HG03469 (cell line): ENCODE results near the gene MYO1D.
"Not testable (repeated sequence)": the region's sequence is repeated elsewhere in the genome, so short reads cannot be mapped to it uniquely, and the experiment has no call there.

Experiments used
- ATAC-seq: cut with Tn5 transposase; IDR thresholded peaks from one replicate; pipeline ENCODE4 v1.9.1; 2021; ENCODE audit warnings: mild to moderate bottlenecking, moderate library complexity, moderate number of reproducible peaks; ENCODE audit not compliant: unreplicated experiment

The MYO1D gene

DNA sequence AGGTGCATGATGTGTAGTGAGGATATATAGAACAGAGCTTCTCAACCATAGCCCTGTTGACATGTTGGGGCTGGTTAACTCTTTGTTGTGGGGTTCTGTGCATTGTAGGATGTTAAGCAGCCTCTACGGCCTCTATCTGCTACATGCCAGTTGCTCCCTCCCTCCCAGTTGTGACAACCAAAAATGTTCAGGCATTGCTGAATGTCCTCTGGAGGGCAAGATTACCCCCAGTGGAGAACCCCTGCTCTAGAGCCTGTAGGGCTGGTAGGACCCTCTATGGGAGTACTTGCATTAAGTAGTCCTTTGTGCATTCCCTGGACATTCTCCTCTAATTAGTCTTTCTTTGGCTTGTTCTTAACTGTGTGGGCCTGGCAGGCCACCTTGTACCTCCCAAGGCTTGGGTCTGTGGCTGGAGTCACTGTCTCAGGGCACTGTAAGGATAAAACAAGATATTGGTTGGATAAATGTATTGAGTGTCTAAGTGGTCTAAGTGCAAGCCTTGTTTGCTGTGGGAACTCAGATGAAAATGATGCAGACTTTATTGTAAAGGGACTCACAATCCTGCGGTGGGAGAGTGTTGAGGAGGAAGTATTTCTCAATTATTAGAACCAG is 19.8 kb upstream of the MYO1D start:
- no peak for ATAC-seq

DNA sequence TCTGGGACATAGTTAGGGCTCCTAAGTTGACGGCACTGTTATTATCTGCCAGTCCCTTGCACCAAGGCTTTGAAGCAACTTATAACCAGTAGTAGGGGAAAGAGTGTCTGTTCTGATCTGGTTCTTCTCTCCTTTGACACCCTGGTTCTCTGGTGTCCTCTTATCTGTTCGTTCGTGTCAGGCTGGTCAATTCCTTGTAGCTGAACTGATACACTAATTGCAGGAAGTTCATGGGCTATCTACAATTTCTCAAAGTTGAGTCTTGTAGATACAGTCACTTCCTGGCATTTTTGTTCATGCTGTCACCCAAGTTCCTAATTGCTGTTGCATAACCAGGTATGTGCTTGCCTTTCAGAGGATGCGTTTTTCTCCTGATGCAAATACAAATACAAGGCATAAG is 17.3 kb upstream of the MYO1D start:
- ATAC-seq, result no peak

DNA sequence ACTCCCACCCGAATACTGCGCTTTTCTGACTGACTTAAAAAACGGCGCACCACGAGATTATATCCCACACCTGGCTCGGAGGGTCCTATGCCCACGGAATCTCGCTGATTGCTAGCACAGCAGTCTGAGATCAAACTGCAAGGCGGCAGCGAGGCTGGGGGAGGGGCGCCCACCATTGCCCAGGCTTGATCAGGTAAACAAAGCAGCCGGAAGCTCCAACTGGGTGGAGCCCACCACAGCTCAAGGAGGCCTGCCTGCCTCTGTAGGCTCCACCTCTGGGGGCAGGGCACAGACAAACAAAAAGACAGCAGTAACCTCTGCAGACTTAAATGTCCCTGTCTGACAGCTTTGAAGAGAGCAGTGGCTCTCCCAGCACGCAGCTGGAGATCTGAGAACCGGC is 10.5 kb upstream of the MYO1D start:
- not testable (repeated sequence) for ATAC-seq

GRCh38 chr17:32886951-32887350 is 10.0 kb upstream of the MYO1D start:
- not testable (repeated sequence) for ATAC-seq

- ATAC-seq, result no peak
Observed at GRCh38 chr17:32882734-32883133, 5.8 kb upstream of the MYO1D start.

DNA sequence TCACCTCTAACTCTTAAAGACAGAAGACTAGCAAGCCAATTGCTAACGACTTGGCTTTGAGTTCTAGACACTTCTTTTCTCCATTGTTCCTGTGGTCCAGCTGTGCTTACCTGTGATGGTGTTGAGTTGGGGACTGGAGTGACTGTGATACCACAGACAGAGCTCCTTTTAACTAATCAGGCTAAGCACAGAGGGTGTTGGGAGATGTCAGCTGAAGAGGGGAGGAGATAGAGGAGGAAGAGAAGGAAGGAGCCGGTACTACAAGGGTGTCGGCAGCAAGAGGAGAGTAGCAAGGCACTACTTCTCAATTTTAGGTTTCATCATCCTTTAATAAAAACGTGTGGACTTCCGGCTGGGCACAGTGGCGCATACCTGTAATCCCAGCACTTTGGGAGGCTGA is 5.1 kb upstream of the MYO1D start:
- ATAC-seq, result no peak

DNA sequence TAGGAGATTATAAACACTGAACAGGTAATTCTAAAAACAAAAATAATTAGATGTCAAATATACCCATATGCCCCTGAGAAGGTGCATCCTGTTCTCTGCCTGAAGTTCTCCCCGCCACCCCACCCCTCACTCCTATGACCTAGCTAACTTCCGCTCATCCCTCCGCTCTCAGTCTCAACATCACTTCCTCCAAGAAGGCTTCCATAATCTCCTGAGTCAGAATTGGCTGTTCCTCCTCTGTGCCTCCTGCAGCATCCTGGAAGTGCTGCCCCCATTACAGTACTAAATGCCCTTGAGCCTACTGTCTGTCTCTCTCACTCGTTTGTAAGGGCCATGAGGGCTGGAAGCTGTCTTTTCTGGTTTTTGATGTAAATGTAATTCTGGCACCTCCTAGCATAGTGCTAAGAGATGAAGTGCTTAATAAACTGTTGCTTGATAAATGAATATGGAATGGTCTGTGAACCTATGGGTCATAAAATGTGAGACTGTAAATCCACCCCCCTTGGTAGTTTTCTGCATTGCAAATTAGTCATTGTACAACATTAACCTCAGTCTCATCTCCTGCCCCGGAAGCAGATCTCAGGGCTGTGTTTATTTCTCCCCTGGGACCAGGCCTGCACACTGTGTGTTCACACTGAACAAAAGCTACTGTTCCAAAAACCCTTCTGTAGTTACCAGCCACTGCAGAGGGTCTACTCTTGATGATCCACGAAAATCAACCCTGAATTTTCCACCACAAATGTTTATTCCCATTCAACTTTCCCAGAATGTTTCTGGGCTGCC is 3.9 kb upstream of the MYO1D start:
- no peak for ATAC-seq

GRCh38 chr17:32879134-32879533 is 2.2 kb upstream of the MYO1D start:
- ATAC-seq, result no peak

DNA sequence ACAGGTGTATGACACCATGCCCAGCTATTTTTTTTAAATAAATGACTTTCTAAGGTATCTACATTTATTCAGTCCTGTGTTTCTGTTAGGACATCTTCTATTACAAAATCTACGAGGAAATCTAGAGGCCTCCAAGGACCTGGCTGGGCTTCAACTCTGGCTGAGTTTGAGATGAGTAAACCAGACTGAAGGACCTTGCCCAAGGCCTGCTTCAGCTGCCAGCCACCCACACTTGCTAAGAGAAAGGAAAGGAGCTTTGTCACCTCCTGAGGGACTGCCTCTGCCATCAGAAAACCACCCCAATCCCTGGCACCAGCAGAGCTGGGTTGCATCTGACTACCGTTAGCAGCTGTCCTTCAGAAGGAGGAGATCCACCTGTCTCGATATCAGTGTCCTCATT is 1.3 kb upstream of the MYO1D start:
- no peak for ATAC-seq

GRCh38 chr17:32877164-32877764 is 340 bp upstream of the MYO1D start:
- ATAC-seq, result peak; percentile 53

DNA sequence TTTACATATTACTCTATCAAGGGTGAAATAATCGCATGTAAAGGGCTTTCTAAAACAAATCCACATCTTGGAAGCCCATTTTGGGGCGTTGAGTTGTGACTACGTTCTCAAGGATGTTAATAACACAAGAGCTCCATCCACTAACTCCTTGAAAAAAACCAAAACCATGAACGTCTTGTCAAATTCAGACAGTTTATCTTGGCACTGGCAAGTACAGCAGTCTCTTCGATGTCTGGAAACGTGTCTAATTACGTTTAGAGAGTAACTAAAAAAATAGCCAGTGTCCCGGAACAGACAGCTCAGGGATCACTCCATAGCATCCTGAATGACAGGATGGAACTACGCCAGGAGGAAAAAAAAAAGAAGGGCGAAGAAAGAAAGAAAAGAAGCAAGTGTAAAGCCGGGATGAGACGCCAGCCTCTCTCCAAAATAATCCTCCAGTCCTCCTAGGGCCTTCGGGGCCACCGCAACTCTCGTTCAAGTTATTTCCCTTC is 954 bp downstream of the MYO1D start:
- ATAC-seq, result no peak

DNA sequence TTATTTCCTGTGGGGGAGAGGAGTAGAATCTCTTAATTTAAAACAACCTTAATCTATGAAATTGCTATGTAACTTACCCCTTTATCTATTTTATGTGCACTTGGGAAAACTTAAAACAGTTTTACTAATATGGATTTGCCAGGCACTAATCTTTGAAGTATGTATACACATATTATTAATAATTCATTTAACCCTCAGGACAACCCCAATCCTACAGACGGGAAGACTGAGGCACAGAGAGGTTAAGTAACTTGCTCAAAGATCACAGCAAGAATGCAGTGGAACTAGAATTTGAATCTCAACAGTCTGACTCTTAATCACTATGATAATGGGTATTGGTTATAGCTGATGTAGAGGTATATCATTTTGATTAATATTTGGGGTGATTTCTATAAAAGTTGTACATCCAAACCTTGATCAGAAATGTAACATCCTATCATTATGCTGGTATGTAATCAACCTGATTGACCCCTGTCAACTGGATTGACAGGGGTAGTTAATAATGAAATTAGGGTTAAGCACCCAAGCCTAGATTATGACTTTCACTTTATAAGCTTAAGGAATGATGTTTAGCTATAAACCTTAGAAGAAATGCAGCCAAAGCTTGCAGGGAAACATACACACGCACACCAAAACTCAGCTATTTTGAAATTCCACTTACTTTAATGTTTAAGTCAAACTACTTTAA is 1.6 kb downstream of the MYO1D start:
- no peak for ATAC-seq

GRCh38 chr17:32873114-32873513 is 3.8 kb downstream of the MYO1D start:
- no peak for ATAC-seq

DNA sequence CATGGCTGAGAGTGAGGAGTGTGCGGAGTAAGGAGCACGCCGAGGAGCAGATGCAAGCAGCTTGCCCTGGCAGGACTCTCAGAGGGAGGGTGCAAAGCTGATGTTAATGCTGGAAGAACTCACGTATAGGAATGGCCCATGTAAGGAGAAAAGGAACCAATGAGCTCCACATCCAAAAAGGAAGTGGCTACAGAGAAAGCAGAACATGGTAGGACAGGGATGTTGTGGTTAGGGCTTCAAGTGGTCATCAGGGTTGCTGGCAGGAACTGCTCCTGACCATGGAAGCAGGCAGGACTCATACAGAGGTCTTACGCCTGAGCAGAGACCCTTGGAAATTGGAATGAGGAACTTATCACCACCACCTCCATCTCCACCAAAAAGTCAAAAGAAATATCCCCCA is 5.2 kb downstream of the MYO1D start:
- no peak for ATAC-seq

- ATAC-seq, result no peak
Observed at GRCh38 chr17:32870969-32871368, 6.0 kb downstream of the MYO1D start.

GRCh38 chr17:32870027-32870670 is 6.8 kb downstream of the MYO1D start:
- no peak for ATAC-seq

DNA sequence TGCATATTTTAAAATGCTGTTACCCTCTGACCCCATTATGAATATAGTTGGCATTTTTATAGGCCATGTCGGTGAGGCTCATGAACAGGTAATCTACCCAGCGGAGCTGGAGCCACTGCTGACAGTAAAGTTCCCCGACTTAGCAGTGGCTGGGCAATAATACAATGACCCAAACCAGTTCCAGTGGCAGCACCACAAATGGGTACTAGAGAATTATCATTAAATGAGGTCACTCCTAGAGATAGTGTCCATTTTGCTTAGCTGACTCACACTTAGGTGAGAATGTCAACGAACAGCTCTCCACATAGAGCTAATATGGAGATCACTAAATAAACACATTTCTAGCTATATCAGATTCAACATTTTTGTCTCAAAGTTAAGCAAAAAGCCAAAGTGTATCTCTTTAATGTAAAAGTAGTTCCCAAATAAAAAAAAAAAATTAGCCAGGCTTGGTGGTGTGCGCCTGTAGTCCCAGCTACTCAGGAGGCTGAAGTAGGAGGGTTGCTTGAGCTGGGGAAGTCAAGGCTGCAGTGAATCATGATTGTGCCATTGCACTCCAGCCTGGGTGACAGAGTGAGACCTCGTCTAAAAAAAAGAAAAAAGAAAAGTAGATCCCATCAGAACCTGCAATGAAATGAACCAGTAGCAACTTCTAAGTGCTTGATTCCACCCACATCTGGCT is 7.4 kb downstream of the MYO1D start:
- no peak for ATAC-seq

DNA sequence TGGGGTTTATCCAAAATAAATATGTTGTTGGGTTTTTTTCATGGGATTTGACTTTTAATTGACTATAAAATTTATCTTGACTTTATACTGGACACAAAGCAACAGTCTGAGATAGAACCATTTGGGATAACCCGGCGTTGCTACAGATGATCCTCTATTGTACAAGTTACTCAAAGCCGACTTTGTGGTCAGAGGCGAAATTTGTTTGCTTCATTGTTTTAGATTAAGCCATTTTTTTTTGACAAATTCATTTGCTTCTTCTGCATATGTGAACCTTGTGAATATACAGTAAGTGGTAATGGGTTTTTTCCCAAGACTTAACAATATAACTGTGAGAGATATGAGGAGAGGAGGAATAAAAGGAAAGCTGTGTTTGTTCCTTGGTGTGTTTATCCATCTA is 11.8 kb downstream of the MYO1D start:
- ATAC-seq, result no peak

- no peak for ATAC-seq
Observed at GRCh38 chr17:32863559-32863958, 13.4 kb downstream of the MYO1D start.

DNA sequence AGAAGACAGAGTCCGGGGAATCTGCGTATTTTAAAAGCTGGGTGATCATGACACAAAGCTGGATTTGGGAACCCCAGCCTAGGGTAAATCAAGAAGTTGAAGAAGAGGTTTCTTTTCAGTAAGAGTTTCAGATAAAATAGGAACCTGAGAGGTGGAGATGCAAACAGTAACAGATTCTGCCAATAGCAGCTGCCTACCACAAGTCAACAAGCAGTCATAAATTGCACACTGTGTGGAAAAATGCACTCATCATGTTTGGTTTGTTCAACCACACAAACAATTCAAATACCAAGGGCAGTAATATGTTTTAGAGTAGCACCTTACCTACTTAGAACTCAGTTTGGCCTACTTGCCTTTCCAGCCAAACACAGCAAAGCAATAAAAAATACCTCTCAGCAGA is 14.0 kb downstream of the MYO1D start:
- no peak for ATAC-seq
